Measurements from ENCODE around the gene SHROOM4. TPM values are rescaled to one million over a fixed set of nuclear protein-coding genes. Genes with fewer than 3 reads are reported as not detected.

SHROOM4 gene
- total and polyA plus RNA-seq, 2 experiments from 2014 or later: 1.9 to 8.5 TPM

DNA sequence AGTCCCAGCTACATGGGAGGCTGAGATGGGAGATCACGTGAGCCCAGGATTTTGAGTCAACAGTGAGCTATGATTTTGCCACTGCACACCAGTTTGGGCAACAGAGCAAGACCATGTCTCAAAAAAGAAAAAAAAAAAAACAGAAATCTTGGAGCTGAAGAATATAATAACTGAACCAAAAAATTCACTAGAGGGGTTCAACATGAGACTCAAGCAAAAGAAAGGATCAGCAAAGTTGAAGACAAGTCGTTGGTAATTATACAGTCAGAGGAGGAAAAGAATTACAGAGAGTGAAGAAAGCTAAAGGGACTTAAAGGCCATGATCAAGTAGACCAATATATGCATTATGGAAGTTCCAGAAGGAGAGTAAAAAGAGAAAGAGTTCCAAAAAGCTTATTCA lies 26.9 kb downstream of the SHROOM4 start:
- Histone ChIP-seq H3K4me3 (no peak overlapping the region), H3K9me2 (ENCODE audit: insufficient read depth) (no peaks in the 10 kb centered on the region), H3K4me2 (no peak overlapping the region), H3F3A (replicated peaks; ENCODE audit: low read depth) (no peaks in the 10 kb centered on the region), H2AFZ (no peak overlapping the region), H4K20me1 (replicated peaks; ENCODE audit: insufficient read depth) (no peaks in the 10 kb centered on the region), H3K4me1 (ENCODE audit: insufficient read depth) (no peaks in the 10 kb centered on the region), H3K36me3 (ENCODE audit: insufficient read depth) (no peaks in the 10 kb centered on the region), H3K27me3 (ENCODE audit: insufficient read depth) (no peaks in the 10 kb centered on the region), H3K27ac (ENCODE audit: low read depth) (no peak overlapping the region), H3K79me2 (replicated peaks; ENCODE audit: insufficient read depth) (no peaks in the 10 kb centered on the region; the same call in 1 of the 2 replicates)
- no peaks in the 10 kb centered on the region for H3K4me1 Mint-ChIP-seq
- H3K36me3 Mint-ChIP-seq (ENCODE audit: low read depth): no peaks in the 10 kb centered on the region
- no peak for DNase-seq (ENCODE audit: low spot score)
- TF ChIP-seq CREB1 (CRISPR knock-in tag; IDR thresholded peaks at IDR 0.05; ENCODE audit: low read depth) (no peak), ZNF114 (CRISPR knock-in tag; IDR thresholded peaks at IDR 0.05) (no peak), REST (IDR thresholded peaks at IDR 0.05; ENCODE audit: unreplicated experiment) (no peak), POLR2AphosphoS5 (IDR thresholded peaks at IDR 0.05; ENCODE audit: low read depth) (no peak), EZH2 (IDR thresholded peaks at IDR 0.05; ENCODE audit: low read depth, unreplicated experiment) (no peak), STAT1 (IDR thresholded peaks at IDR 0.05; ENCODE audit: unreplicated experiment) (no peak), EZH2phosphoT487 (IDR thresholded peaks at IDR 0.05; ENCODE audit: unreplicated experiment) (no peak), NANOG (IDR thresholded peaks at IDR 0.05; ENCODE audit: borderline replicate concordance) (no peak), CTCF (conservative IDR thresholded peaks at IDR 0.05; ENCODE audit: low read depth in 2 of 2) (no peak), JUNB (IDR thresholded peaks at IDR 0.05; ENCODE audit: unreplicated experiment) (no peak)
- ATAC-seq: no peak
- no peak overlapping the region for H3K27ac Mint-ChIP-seq
- H3K27me3 Mint-ChIP-seq (ENCODE audit: insufficient read depth, low read depth, poor library complexity): no peaks in the 10 kb centered on the region
- no peaks in the 10 kb centered on the region for H3K9me3 Mint-ChIP-seq
- no peak overlapping the region for H3K4me3 Mint-ChIP-seq

DNA sequence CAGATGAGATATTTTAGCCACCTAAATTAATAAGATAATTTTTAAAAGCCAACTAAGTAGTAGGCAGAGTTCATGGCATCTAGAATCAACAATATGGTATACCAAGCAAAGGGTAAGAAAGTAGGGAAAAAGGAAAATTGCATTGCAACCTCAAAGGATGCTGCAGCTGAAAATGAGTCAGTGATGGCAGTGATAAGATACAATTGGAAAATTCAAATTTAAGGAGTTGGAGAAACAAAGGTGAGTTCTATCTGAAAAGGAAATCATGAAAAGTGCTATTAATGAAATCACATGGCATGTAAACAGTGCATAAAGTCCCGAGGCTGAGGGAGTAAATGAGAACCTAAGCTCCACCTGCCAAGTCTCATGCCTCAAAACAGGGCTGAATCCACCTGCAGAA lies 33.9 kb downstream of the SHROOM4 start:
- no peaks in the 10 kb centered on the region for H3K9me2 ChIP-seq (ENCODE audit: insufficient read depth)
- no peaks in the 10 kb centered on the region for H3K79me2 ChIP-seq (replicated peaks; ENCODE audit: insufficient read depth)
- ATAC-seq (no peak), DNase-seq (ENCODE audit: low spot score) (no peak)
- peaks cover 3% of the 10 kb centered on the region; the same call in 1 of the 3 replicates for H3K9me3 Mint-ChIP-seq
- peaks cover 10% of the 10 kb centered on the region for H3K4me1 Mint-ChIP-seq
- no peak overlapping the region for H3K27ac Mint-ChIP-seq
- H4K20me1 ChIP-seq (replicated peaks; ENCODE audit: insufficient read depth): no peaks in the 10 kb centered on the region
- no peaks in the 10 kb centered on the region for H3K27me3 ChIP-seq (ENCODE audit: insufficient read depth)
- H3K36me3 Mint-ChIP-seq (ENCODE audit: low read depth): no peaks in the 10 kb centered on the region
- no peak overlapping the region for H3K4me2 ChIP-seq
- no peak overlapping the region for H3K27ac ChIP-seq (ENCODE audit: low read depth)
- H3K27me3 Mint-ChIP-seq (ENCODE audit: insufficient read depth, low read depth, poor library complexity): no peaks in the 10 kb centered on the region
- H3K36me3 ChIP-seq (ENCODE audit: insufficient read depth): no peaks in the 10 kb centered on the region
- H3F3A ChIP-seq (replicated peaks; ENCODE audit: low read depth): no peaks in the 10 kb centered on the region
- no peak overlapping the region for H3K4me3 ChIP-seq
- H3K4me3 Mint-ChIP-seq: no peak overlapping the region
- H2AFZ ChIP-seq: no peak overlapping the region
- no peaks in the 10 kb centered on the region for H3K4me1 ChIP-seq (ENCODE audit: insufficient read depth)
- no peak for TF ChIP-seq STAT1 (IDR thresholded peaks at IDR 0.05; ENCODE audit: unreplicated experiment)
- TF ChIP-seq REST (IDR thresholded peaks at IDR 0.05; ENCODE audit: unreplicated experiment): no peak
- no peak for TF ChIP-seq POLR2AphosphoS5 (IDR thresholded peaks at IDR 0.05; ENCODE audit: low read depth)
- TF ChIP-seq CREB1 (CRISPR knock-in tag; IDR thresholded peaks at IDR 0.05; ENCODE audit: low read depth): no peak
